Thyroid gland (tissue), 4 donors: ENCODE measurements around the gene ATF7IP.

Experiments used
- POLR2A ChIP-seq, 2 donors: fragments of 450-650 bp; IDR thresholded peaks; one replicate each; pipeline ENCODE4 v1.6.1; 2017; ENCODE audit warnings: antibody characterized with exemption in 2 of 2, mild to moderate bottlenecking in 2 of 2, moderate library complexity in 1 of 2
- TF ChIP-seq, protein P1 (sequence below), 6 experiments: fragments of 200-600 bp in 3 of 6; fragments of 450-650 bp in 3 of 6; sonication (generic) in 3 of 6; IDR thresholded peaks; one replicate each; pipeline ENCODE4 v1.5.1; 2016 to 2019; ENCODE audit warnings: antibody characterized with exemption in 6 of 6, mild to moderate bottlenecking in 2 of 6, inconsistent platforms in 1 of 6, moderate library complexity in 1 of 6

GRCh38 chr12:14545144-14546124 is 180.0 kb downstream of the ATF7IP start:
- TF ChIP-seq, protein P1, sequence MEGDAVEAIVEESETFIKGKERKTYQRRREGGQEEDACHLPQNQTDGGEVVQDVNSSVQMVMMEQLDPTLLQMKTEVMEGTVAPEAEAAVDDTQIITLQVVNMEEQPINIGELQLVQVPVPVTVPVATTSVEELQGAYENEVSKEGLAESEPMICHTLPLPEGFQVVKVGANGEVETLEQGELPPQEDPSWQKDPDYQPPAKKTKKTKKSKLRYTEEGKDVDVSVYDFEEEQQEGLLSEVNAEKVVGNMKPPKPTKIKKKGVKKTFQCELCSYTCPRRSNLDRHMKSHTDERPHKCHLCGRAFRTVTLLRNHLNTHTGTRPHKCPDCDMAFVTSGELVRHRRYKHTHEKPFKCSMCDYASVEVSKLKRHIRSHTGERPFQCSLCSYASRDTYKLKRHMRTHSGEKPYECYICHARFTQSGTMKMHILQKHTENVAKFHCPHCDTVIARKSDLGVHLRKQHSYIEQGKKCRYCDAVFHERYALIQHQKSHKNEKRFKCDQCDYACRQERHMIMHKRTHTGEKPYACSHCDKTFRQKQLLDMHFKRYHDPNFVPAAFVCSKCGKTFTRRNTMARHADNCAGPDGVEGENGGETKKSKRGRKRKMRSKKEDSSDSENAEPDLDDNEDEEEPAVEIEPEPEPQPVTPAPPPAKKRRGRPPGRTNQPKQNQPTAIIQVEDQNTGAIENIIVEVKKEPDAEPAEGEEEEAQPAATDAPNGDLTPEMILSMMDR (IDR thresholded peaks at IDR 0.05), result no peak
- TF ChIP-seq POLR2A (IDR thresholded peaks at IDR 0.05), result no peak
